Neuronal stem cell (in vitro differentiated cells): ENCODE data around the gene RNASE2. TPM values are rescaled to one million over a fixed set of nuclear protein-coding genes. Genes with fewer than 3 reads are reported as not detected.
"Not testable (repeated sequence)": the region's sequence is repeated elsewhere in the genome, so short reads cannot be mapped to it uniquely, and the experiment has no call there.

Source experiments
- DNase-seq: peaks from one replicate; pipeline ENCODE4 v3.0.0-alpha.2; 2013; ENCODE audit warnings: low spot score
- H2AFZ ChIP-seq: one replicate; pipeline ENCODE4 v1.6.1; 2013; ENCODE audit warnings: mild to moderate bottlenecking, low read length, inconsistent platforms
- H2AK5ac ChIP-seq: 2 replicates; pipeline ENCODE4 v1.6.1; 2013; ENCODE audit warnings: low read depth, mild to moderate bottlenecking, inconsistent platforms, low read length, moderate library complexity, mixed read lengths
- H2BK120ac ChIP-seq: 2 replicates; pipeline ENCODE4 v1.6.1; 2013; ENCODE audit warnings: low read depth, mild to moderate bottlenecking, inconsistent platforms, low read length, moderate library complexity, mixed read lengths
- H2BK12ac ChIP-seq: one replicate; pipeline ENCODE4 v1.6.1; 2013; ENCODE audit warnings: low read length, inconsistent platforms
- H2BK15ac ChIP-seq: 2 replicates; pipeline ENCODE4 v1.6.1; 2013; ENCODE audit warnings: mild to moderate bottlenecking, low read length, inconsistent platforms, mixed read lengths
- H2BK5ac ChIP-seq: one replicate; pipeline ENCODE4 v1.6.1; 2013; ENCODE audit warnings: inconsistent platforms, mild to moderate bottlenecking, low read length, moderate library complexity
- H3K14ac ChIP-seq: one replicate; pipeline ENCODE4 v1.6.1; 2013; ENCODE audit warnings: low read length, inconsistent platforms
- H3K18ac ChIP-seq: 2 replicates; pipeline ENCODE4 v1.6.1; 2013; ENCODE audit warnings: low read length, inconsistent platforms
- H3K23ac ChIP-seq: 2 replicates; pipeline ENCODE4 v1.6.1; 2013; ENCODE audit warnings: low read depth, mild to moderate bottlenecking, mixed read lengths, low read length, inconsistent platforms; ENCODE audit not compliant: poor library complexity
- H3K27ac ChIP-seq: replicated peaks from 3 replicates; pipeline ENCODE4 v1.5.1; 2013; ENCODE audit warnings: low read length, inconsistent platforms
- H3K27me3 ChIP-seq, 3 experiments: 2 replicates each; pipeline ENCODE4 v1.6.1; 2013; ENCODE audit warnings: low read length in 3 of 3, mild to moderate bottlenecking in 2 of 3, inconsistent platforms in 1 of 3, low read depth in 1 of 3, mixed read lengths in 1 of 3, moderate library complexity in 1 of 3; ENCODE audit not compliant: control insufficient read depth in 3 of 3, insufficient read depth in 3 of 3
- H3K36me3 ChIP-seq, 2 donors: replicated peaks in 1 of 2; 2 replicates each; pipeline ENCODE4 v1.6.1; 2013; ENCODE audit warnings: low read length in 2 of 2; ENCODE audit not compliant: control insufficient read depth in 2 of 2, insufficient read depth in 2 of 2
- H3K4ac ChIP-seq: 2 replicates; pipeline ENCODE4 v1.6.1; 2013; ENCODE audit warnings: inconsistent platforms, mild to moderate bottlenecking, low read length, moderate library complexity
- H3K4me1 ChIP-seq, 2 donors: 1 replicate in 1 of 2; 2 replicates in 1 of 2; pipeline ENCODE4 v1.6.1; 2013; ENCODE audit warnings: low read length in 2 of 2, low read depth in 1 of 2; ENCODE audit not compliant: control insufficient read depth in 2 of 2, insufficient read depth in 1 of 2
- H3K4me2 ChIP-seq: one replicate; pipeline ENCODE4 v1.6.1; 2013; ENCODE audit warnings: mild to moderate bottlenecking, low read length, inconsistent platforms; ENCODE audit not compliant: insufficient read depth, poor library complexity, severe bottlenecking
- H3K4me3 ChIP-seq, 2 donors: 2 replicates each; pipeline ENCODE4 v1.5.1; 2013; ENCODE audit warnings: low read length in 2 of 2, mild to moderate bottlenecking in 2 of 2, inconsistent platforms in 1 of 2, moderate library complexity in 1 of 2
- H3K79me1 ChIP-seq: one replicate; pipeline ENCODE4 v1.6.1; 2013; ENCODE audit warnings: low read depth, mild to moderate bottlenecking, inconsistent platforms, low read length, moderate library complexity
- H3K9ac ChIP-seq: one replicate; pipeline ENCODE4 v1.6.1; 2013; ENCODE audit warnings: mild to moderate bottlenecking, low read depth, low read length, inconsistent platforms; ENCODE audit not compliant: poor library complexity
- H3K9me3 ChIP-seq, 2 donors: replicated peaks in 1 of 2; 2 replicates each; pipeline versions ENCODE3 to v1.6.1; 2013; ENCODE audit warnings: low read length in 2 of 2, mild to moderate bottlenecking in 2 of 2, inconsistent platforms in 1 of 2, low read depth in 1 of 2, mixed read lengths in 1 of 2, moderate library complexity in 1 of 2; ENCODE audit not compliant: control insufficient read depth in 2 of 2, insufficient read depth in 1 of 2
- H4K8ac ChIP-seq: one replicate; pipeline ENCODE4 v1.6.1; 2013; ENCODE audit warnings: low read depth, mild to moderate bottlenecking, inconsistent platforms, low read length, moderate library complexity
- H4K91ac ChIP-seq: one replicate; pipeline ENCODE4 v1.6.1; 2013; ENCODE audit warnings: low read length, low read depth, mild to moderate bottlenecking, inconsistent platforms; ENCODE audit not compliant: poor library complexity
- WGBS, 2 donors: extraction: QIAGEN DNeasy Blood & Tissue Kit; methylation state at CpG; one replicate each; pipeline ENCODE4 v1.1.7; 2013; ENCODE audit warnings: missing lambda C conversion rate in 2 of 2, mixed read lengths in 1 of 2; ENCODE audit not compliant: insufficient read length in 2 of 2, insufficient replicate concordance in 1 of 2; ENCODE audit errors: extremely low coverage in 2 of 2; 5-methylcytosine and 5-hydroxymethylcytosine counted together
- polyA plus RNA-seq, 2 experiments: library from polyadenylated mRNA; stranded (reverse); fragments of 200-250 nt; gene quantifications; one replicate each; pipeline ENCODE4 v1.2.3, GENCODE V29; 2013

Gene RNASE2
- not detected for polyA plus RNA-seq (2013, experiment 1 of 2)
- not detected for polyA plus RNA-seq (2013, experiment 2 of 2)

GRCh38 chr14:20954736-20955537, at the start of gene RNASE2:
RNASE2 (plus strand) TSS chr14:20955487; CDS start chr14:20955772, 285 bp downstream.
- H3K18ac ChIP-seq, H2BK5ac ChIP-seq, H3K27ac ChIP-seq, DNase-seq, H3K79me1 ChIP-seq, H2BK12ac ChIP-seq, H3K4ac ChIP-seq, H2BK120ac ChIP-seq, H3K4me3 ChIP-seq, H3K4me1 ChIP-seq, H4K8ac ChIP-seq, H3K23ac ChIP-seq, H3K9me3 ChIP-seq, H3K36me3 ChIP-seq, H4K91ac ChIP-seq, H2BK15ac ChIP-seq, H2AFZ ChIP-seq, H2AK5ac ChIP-seq, H3K4me2 ChIP-seq, H3K14ac ChIP-seq, H3K9ac ChIP-seq: not testable (repeated sequence)
- no CpG with 5 or more reads among the region's 4 CpGs for WGBS, 2 donors
- H3K27me3 ChIP-seq, result peaks cover 0 to 17% (median 0%) of the 10 kb centered on the region in 3 experiments

- H3K4me1 ChIP-seq, result peaks cover 0 to 6% of the 10 kb centered on the region in 2 donors
- no peak overlapping the region for H2AK5ac ChIP-seq
- H2BK12ac ChIP-seq, result no peak overlapping the region
- H3K79me1 ChIP-seq, result no peaks in the 10 kb centered on the region
- no peak overlapping the region for H3K23ac ChIP-seq
- H2BK5ac ChIP-seq, result no peak overlapping the region
- DNase-seq, result no peak
- no peak overlapping the region for H4K91ac ChIP-seq
- no peak overlapping the region for H3K4ac ChIP-seq
- H3K9me3 ChIP-seq, result no peaks in the 10 kb centered on the region
- no peak overlapping the region for H3K4me3 ChIP-seq
- peaks cover 0 to 2% (median 0%) of the 10 kb centered on the region in 3 experiments for H3K27me3 ChIP-seq
- no peak overlapping the region for H2AFZ ChIP-seq
- no peaks in the 10 kb centered on the region for H3K36me3 ChIP-seq
- H2BK120ac ChIP-seq, result no peak overlapping the region
- WGBS, 2 donors, result no CpG with 5 or more reads among the region's 2 CpGs
- H3K9ac ChIP-seq, result no peak overlapping the region
- H4K8ac ChIP-seq, result no peak overlapping the region
- no peak overlapping the region for H3K14ac ChIP-seq
- H3K27ac ChIP-seq, result no peak overlapping the region
- H3K4me2 ChIP-seq, result no peak overlapping the region
- H2BK15ac ChIP-seq, result no peak overlapping the region
- no peak overlapping the region for H3K18ac ChIP-seq
These were observed 49.6 kb upstream of the RNASE2 start for GRCh38 chr14:20905676-20906075.

- no peak overlapping the region for H4K91ac ChIP-seq
- H3K79me1 ChIP-seq, result no peaks in the 10 kb centered on the region
- no peak overlapping the region for H2BK120ac ChIP-seq
- no peak overlapping the region for H2BK15ac ChIP-seq
- no peaks in the 10 kb centered on the region for H3K36me3 ChIP-seq
- H2AFZ ChIP-seq, result no peak overlapping the region
- H3K4ac ChIP-seq, result no peak overlapping the region
- H3K9ac ChIP-seq, result no peak overlapping the region
- H3K14ac ChIP-seq, result no peak overlapping the region
- no peak overlapping the region for H2AK5ac ChIP-seq
- WGBS, 2 donors, result no CpG with 5 or more reads among the region's 1 CpG
- H3K27ac ChIP-seq, result no peak overlapping the region
- no peak overlapping the region for H3K23ac ChIP-seq
- no peak overlapping the region for H3K18ac ChIP-seq
- no peaks in the 10 kb centered on the region for H3K9me3 ChIP-seq
- no peak overlapping the region for H2BK5ac ChIP-seq
- H3K4me2 ChIP-seq, result no peak overlapping the region
- no peak for DNase-seq
- H2BK12ac ChIP-seq, result no peak overlapping the region
- peaks cover 0 to 1% (median 0%) of the 10 kb centered on the region in 3 experiments for H3K27me3 ChIP-seq
- no peak overlapping the region for H4K8ac ChIP-seq
- H3K4me1 ChIP-seq, result peaks cover 0 to 6% of the 10 kb centered on the region in 2 donors
- H3K4me3 ChIP-seq, result no peak overlapping the region
These were observed 48.1 kb upstream of the RNASE2 start for GRCh38 chr14:20907214-20907613.

- H2BK12ac ChIP-seq, H2AK5ac ChIP-seq, H3K79me1 ChIP-seq, H3K27me3 ChIP-seq, DNase-seq, H3K23ac ChIP-seq, H3K18ac ChIP-seq, H4K8ac ChIP-seq, H2BK120ac ChIP-seq, H3K27ac ChIP-seq, H3K36me3 ChIP-seq, H3K4me1 ChIP-seq, H3K4me3 ChIP-seq, H3K9ac ChIP-seq, H3K4ac ChIP-seq, H3K9me3 ChIP-seq, H4K91ac ChIP-seq, H3K14ac ChIP-seq, H2BK15ac ChIP-seq, H2BK5ac ChIP-seq, H3K4me2 ChIP-seq, H2AFZ ChIP-seq: not testable (repeated sequence)
- WGBS, 2 donors, result no CpG with 5 or more reads among the region's 14 CpGs
These were observed 44.5 kb upstream of the RNASE2 start for GRCh38 chr14:20910822-20911221.
